Mammary epithelial cell (primary cell): ENCODE measurements around the gene PNPLA3.

Experiments used
- EZH2 ChIP-seq: IDR thresholded peaks from 2 replicates; pipeline ENCODE4 v1.6.1; 2012; ENCODE audit warnings: low read length, inconsistent platforms, borderline replicate concordance
- TF ChIP-seq, protein P1 (sequence below), 2 donors: IDR thresholded peaks in 1 of 2; conservative IDR thresholded peaks in 1 of 2; 2 replicates each; pipeline ENCODE4 v1.5.1; 2011 to 2012; ENCODE audit warnings: inconsistent platforms in 2 of 2, low read length in 2 of 2, mild to moderate bottlenecking in 2 of 2, control low read depth in 1 of 2, low read depth in 1 of 2; ENCODE audit not compliant: insufficient read depth in 1 of 2; ENCODE audit errors: extremely low read depth in 1 of 2

DNA sequence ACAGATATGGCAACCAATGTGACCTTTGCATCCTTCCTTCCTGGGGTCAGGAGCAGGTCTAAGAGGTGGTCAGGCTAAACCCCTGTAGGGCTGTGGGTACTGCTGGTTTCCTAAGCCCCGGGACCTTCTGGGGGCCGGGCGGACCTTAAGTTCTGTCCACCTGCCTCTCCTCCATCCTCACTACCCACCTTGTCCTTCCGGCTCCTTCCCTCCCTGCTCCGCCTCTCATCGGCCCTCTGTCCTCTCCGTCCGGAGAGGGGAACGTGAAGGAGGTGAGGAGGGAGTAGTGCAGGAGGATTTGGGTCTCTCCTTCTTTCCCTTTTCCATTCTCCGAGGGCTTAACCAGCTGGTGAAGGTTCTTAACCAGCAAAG, 72.2 kb downstream of the PNPLA3 start:
- TF ChIP-seq, protein P1, sequence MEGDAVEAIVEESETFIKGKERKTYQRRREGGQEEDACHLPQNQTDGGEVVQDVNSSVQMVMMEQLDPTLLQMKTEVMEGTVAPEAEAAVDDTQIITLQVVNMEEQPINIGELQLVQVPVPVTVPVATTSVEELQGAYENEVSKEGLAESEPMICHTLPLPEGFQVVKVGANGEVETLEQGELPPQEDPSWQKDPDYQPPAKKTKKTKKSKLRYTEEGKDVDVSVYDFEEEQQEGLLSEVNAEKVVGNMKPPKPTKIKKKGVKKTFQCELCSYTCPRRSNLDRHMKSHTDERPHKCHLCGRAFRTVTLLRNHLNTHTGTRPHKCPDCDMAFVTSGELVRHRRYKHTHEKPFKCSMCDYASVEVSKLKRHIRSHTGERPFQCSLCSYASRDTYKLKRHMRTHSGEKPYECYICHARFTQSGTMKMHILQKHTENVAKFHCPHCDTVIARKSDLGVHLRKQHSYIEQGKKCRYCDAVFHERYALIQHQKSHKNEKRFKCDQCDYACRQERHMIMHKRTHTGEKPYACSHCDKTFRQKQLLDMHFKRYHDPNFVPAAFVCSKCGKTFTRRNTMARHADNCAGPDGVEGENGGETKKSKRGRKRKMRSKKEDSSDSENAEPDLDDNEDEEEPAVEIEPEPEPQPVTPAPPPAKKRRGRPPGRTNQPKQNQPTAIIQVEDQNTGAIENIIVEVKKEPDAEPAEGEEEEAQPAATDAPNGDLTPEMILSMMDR (conservative IDR thresholded peaks at IDR 0.05 in 1 of 2, IDR thresholded peaks at IDR 0.05 in 1 of 2; ENCODE audit: extremely low read depth in 1 of 2, insufficient read depth in 1 of 2, low read depth in 1 of 2, low read length in 2 of 2): no peak
- TF ChIP-seq EZH2: no peak
